Natural killer cell (primary cell): ENCODE measurements around the gene SCTR. TPM values are rescaled to one million over a fixed set of nuclear protein-coding genes. Genes with fewer than 3 reads are reported as not detected.

ENCODE experiments used
- ATAC-seq, 3 donors: fragments of 150-1000 bp in 2 of 3; fragments of 200-7000 bp in 1 of 3; cut with Tn5 transposase; 1 replicate in 1 of 3; 2 replicates in 2 of 3; pipeline ENCODE4 v1.10.0; 2021; ENCODE audit warnings: mild to moderate bottlenecking in 2 of 3, moderate library complexity in 2 of 3
- DNase-seq, 2 donors: peaks; one replicate each; pipeline versions ENCODE4 v3.0.0 to v3.0.0-alpha.2; 2013 to 2021; ENCODE audit warnings: mixed read lengths in 1 of 2
- H3K27ac ChIP-seq: one replicate; pipeline ENCODE4 v1.5.1; 2013; ENCODE audit warnings: mild to moderate bottlenecking, low read length
- H3K27me3 ChIP-seq: one replicate; pipeline ENCODE4 v1.6.1; 2013; ENCODE audit warnings: low read length; ENCODE audit not compliant: control insufficient read depth, insufficient read depth
- H3K36me3 ChIP-seq: one replicate; pipeline ENCODE4 v1.6.1; 2013; ENCODE audit warnings: low read length; ENCODE audit not compliant: control insufficient read depth, insufficient read depth
- H3K4me1 ChIP-seq: one replicate; pipeline ENCODE4 v1.6.1; 2013; ENCODE audit warnings: low read length; ENCODE audit not compliant: control insufficient read depth, insufficient read depth
- H3K4me3 ChIP-seq: one replicate; pipeline ENCODE4 v1.5.1; 2013; ENCODE audit warnings: low read length
- H3K9me3 ChIP-seq: one replicate; pipeline ENCODE4 v1.6.1; 2013; ENCODE audit warnings: low read length; ENCODE audit not compliant: control insufficient read depth, insufficient read depth
- H3K27ac Mint-ChIP-seq, 2 donors: one replicate each; pipeline ENCODE4 v1.8.0; 2022; ENCODE audit warnings: mild to moderate bottlenecking in 2 of 2, mixed read lengths in 2 of 2, moderate library complexity in 1 of 2
- H3K27me3 Mint-ChIP-seq, 2 donors: one replicate each; pipeline ENCODE4 v1.8.0; 2022; ENCODE audit warnings: low read depth in 2 of 2, mixed read lengths in 2 of 2
- H3K36me3 Mint-ChIP-seq: one replicate; pipeline ENCODE4 v1.8.0; 2022; ENCODE audit warnings: mixed read lengths
- H3K4me1 Mint-ChIP-seq, 2 donors: one replicate each; pipeline ENCODE4 v1.8.0; 2022; ENCODE audit warnings: mixed read lengths in 2 of 2
- H3K4me3 Mint-ChIP-seq: one replicate; pipeline ENCODE4 v1.8.0; 2022; ENCODE audit warnings: mild to moderate bottlenecking, moderate library complexity, mixed read lengths
- H3K9me3 Mint-ChIP-seq, 2 donors: one replicate each; pipeline ENCODE4 v1.8.0; 2022; ENCODE audit warnings: mixed read lengths in 2 of 2
- WGBS: methylation state at CpG from one replicate; pipeline ENCODE4 v1.1.7; 2013; ENCODE audit warnings: missing lambda C conversion rate; ENCODE audit not compliant: insufficient coverage; 5-methylcytosine and 5-hydroxymethylcytosine counted together
- intact Hi-C: fragments of 100-400 bp; cut with micrococcal nuclease; formaldehyde crosslinking; loops from one replicate; pipeline ENCODE4 v1.14.2; 2022
- total RNA-seq, 4 donors: library from RNA; stranded (reverse); fragments of 120-200 nt in 1 of 4; gene quantifications; one replicate each; pipeline versions ENCODE4 v1.2.3 to v1.2.4, GENCODE V29; 2013 to 2022
- TF ChIP-seq, protein P1 (sequence below): fragments of 200-600 bp; IDR thresholded peaks from one replicate; pipeline ENCODE4 v1.8.0; 2022; ENCODE audit warnings: antibody characterized with exemption

The SCTR gene
- total RNA-seq, 3 donors from 2014 or later (not counting 1 experiment from before 2014, with no cell fraction given) = not detected

DNA sequence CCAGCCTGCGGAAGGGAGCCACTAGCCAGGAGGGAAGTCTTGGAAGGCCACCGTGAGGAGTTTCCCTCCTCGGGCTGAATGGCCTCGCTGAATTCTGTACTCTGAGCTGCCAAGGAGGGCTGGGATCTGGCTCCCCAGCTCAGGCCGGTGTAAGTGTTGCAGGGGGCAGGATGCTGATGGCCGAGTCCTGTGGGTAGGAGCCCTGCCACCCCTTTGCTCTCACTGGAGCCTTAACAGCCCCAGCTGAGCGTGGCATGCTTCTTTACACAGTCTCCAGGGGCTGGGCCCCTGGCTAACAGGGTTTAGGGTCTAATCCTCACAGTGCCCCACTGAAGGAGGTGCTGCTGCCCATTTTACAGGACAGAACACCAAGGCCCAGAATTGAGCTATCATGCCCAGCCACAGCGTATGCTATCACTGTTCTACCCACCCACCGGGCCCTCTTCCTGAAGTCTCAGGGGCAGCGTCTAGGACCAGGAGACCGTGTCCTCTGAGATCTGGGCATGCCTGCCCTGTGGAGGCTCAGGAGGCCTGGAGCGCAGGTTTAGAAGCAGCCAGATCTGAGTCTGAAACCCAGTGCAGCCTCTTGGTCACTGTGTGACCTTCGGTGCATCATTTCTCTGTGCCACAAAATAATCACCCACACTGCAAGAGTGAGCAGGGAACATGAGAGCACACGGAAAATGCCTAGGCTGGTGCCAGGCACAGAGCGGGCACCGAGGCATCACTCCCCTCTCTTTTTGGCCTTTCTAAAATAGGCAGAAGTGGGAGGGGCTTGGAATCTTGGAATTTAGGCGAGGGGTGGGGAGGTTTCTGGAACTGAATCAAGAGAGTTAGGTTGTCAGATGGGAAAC, 49.7 kb downstream of the SCTR start:
- H3K27me3 Mint-ChIP-seq = peaks cover 0 to 3% of the 10 kb centered on the region in 2 donors
- WGBS = 86% methylated on average over 17 of the region's 17 CpGs
- no peak overlapping the region for H3K27ac ChIP-seq
- H3K27ac Mint-ChIP-seq = no peak overlapping the region
- ATAC-seq = no peak
- H3K9me3 ChIP-seq = no peaks in the 10 kb centered on the region
- no peaks in the 10 kb centered on the region for H3K9me3 Mint-ChIP-seq
- TF ChIP-seq, protein P1, sequence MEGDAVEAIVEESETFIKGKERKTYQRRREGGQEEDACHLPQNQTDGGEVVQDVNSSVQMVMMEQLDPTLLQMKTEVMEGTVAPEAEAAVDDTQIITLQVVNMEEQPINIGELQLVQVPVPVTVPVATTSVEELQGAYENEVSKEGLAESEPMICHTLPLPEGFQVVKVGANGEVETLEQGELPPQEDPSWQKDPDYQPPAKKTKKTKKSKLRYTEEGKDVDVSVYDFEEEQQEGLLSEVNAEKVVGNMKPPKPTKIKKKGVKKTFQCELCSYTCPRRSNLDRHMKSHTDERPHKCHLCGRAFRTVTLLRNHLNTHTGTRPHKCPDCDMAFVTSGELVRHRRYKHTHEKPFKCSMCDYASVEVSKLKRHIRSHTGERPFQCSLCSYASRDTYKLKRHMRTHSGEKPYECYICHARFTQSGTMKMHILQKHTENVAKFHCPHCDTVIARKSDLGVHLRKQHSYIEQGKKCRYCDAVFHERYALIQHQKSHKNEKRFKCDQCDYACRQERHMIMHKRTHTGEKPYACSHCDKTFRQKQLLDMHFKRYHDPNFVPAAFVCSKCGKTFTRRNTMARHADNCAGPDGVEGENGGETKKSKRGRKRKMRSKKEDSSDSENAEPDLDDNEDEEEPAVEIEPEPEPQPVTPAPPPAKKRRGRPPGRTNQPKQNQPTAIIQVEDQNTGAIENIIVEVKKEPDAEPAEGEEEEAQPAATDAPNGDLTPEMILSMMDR = no peak
- H3K4me1 Mint-ChIP-seq = peaks cover 5% of the 10 kb centered on the region in 2 donors
- no peaks in the 10 kb centered on the region for H3K27me3 ChIP-seq
- DNase-seq = no peak
- no peak overlapping the region for H3K4me3 ChIP-seq
- no peaks in the 10 kb centered on the region for H3K36me3 Mint-ChIP-seq
- no peak overlapping the region for H3K4me3 Mint-ChIP-seq
- no peaks in the 10 kb centered on the region for H3K36me3 ChIP-seq
- H3K4me1 ChIP-seq = no peaks in the 10 kb centered on the region
- intact Hi-C loops = loop anchor here (5.0 kb wide), 1 partner anchor 257 kb away; no protein-coding TSS in a partner anchor

DNA sequence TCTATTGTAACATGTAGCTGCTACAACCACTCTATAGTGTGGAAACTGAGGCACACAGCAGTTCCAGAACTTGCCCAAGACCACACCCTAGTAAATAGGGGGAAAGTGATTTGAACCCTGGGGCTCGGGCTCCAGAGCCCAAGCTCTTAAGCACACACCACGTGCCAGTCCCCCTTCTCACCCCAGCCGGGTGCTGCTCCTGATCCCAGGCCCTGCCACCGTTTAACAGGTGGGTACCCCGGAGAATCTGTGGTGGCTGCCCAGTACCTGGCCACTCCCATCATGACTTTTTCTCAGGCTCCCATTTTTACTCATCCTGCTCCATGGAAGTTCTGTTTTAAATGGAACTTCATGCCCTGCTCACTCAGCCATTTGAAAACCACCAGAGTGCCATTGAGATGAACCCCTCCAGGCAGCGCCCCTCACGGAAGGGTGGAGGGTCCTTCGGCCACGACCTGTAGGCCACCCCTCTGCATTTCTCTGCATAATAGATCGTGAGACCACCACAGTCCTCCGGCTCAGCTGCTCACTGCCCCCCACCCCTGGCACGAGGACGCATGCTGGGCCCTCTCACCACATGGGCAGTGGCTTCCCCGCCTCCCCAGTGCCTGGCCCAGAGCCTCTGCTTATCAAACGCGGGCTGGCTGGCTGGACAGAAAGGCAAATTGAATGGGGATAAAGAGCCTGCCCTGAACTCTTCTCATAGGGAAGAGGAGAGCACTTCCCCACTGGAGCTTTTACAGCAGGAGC, 50.5 kb downstream of the SCTR start:
- H3K4me3 Mint-ChIP-seq = no peak overlapping the region
- Histone ChIP-seq H3K27me3 (no peaks in the 10 kb centered on the region), H3K27ac (no peak overlapping the region), H3K4me1 (no peaks in the 10 kb centered on the region), H3K36me3 (no peaks in the 10 kb centered on the region), H3K4me3 (no peak overlapping the region), H3K9me3 (no peaks in the 10 kb centered on the region)
- no peaks in the 10 kb centered on the region for H3K9me3 Mint-ChIP-seq
- H3K4me1 Mint-ChIP-seq = peaks cover 5% of the 10 kb centered on the region in 2 donors
- DNase-seq (no peak), ATAC-seq (no peak)
- TF ChIP-seq, protein P1 = no peak
- WGBS = 88% methylated on average over 16 of the region's 16 CpGs
- intact Hi-C loops = no loop called here
- H3K27ac Mint-ChIP-seq = no peak overlapping the region
- H3K27me3 Mint-ChIP-seq = peaks cover 2 to 3% of the 10 kb centered on the region in 2 donors
- no peaks in the 10 kb centered on the region for H3K36me3 Mint-ChIP-seq

GRCh38 chr2:119472749-119473148, 51.5 kb downstream of the SCTR start:
- Histone ChIP-seq H3K4me1 (no peaks in the 10 kb centered on the region), H3K27me3 (no peaks in the 10 kb centered on the region), H3K36me3 (no peaks in the 10 kb centered on the region), H3K27ac (no peak overlapping the region), H3K9me3 (no peaks in the 10 kb centered on the region), H3K4me3 (no peak overlapping the region)
- no peak overlapping the region for H3K4me3 Mint-ChIP-seq
- no peak for ATAC-seq
- TF ChIP-seq, protein P1 = no peak
- 93% methylated on average over 8 of the region's 8 CpGs for WGBS
- H3K4me1 Mint-ChIP-seq = peaks cover 5% of the 10 kb centered on the region in 2 donors
- intact Hi-C loops = no loop called here
- H3K27me3 Mint-ChIP-seq = peaks cover 7 to 9% of the 10 kb centered on the region in 2 donors
- no peaks in the 10 kb centered on the region for H3K9me3 Mint-ChIP-seq
- no peak overlapping the region for H3K27ac Mint-ChIP-seq
- no peaks in the 10 kb centered on the region for H3K36me3 Mint-ChIP-seq
- no peak for DNase-seq
